Ovary (tissue), 9 donors: ENCODE measurements around the gene BHMT. TPM values are rescaled to one million over a fixed set of nuclear protein-coding genes. Genes with fewer than 3 reads are reported as not detected.

Source experiments
- DNase-seq, 5 donors: peaks; one replicate each; pipeline ENCODE4 v3.0.0-alpha.2; 2019 to 2020
- H3K27ac ChIP-seq, 2 donors: fragments of 200-600 bp; one replicate each; pipeline versions ENCODE4 v1.5.1 to v1.8.0; 2019 to 2022
- H3K27me3 ChIP-seq: fragments of 200-600 bp; one replicate; pipeline ENCODE4 v1.8.0; 2022
- H3K36me3 ChIP-seq: fragments of 200-600 bp; sonication (generic); one replicate; pipeline ENCODE4 v1.5.1; 2019
- H3K4me1 ChIP-seq: one replicate; pipeline ENCODE4 v1.8.1; 2013; ENCODE audit warnings: mild to moderate bottlenecking, moderate library complexity; ENCODE audit not compliant: insufficient read depth
- H3K4me3 ChIP-seq: fragments of 200-600 bp; sonication (generic); one replicate; pipeline ENCODE4 v1.5.1; 2017
- H3K9me3 ChIP-seq, 2 donors: fragments of 200-600 bp in 1 of 2; sonication (generic) in 1 of 2; one replicate each; pipeline versions ENCODE4 v1.5.1 to v1.8.1; 2013 to 2019; ENCODE audit warnings: mild to moderate bottlenecking in 1 of 2, moderate library complexity in 1 of 2
- EP300 ChIP-seq: sonication (generic); formaldehyde crosslinking; IDR thresholded peaks from one replicate; pipeline ENCODE4 v1.6.1; 2017; ENCODE audit warnings: antibody characterized with exemption
- POLR2A ChIP-seq: fragments of 450-650 bp; IDR thresholded peaks from one replicate; pipeline ENCODE4 v1.6.1; 2017; ENCODE audit warnings: antibody characterized with exemption, mild to moderate bottlenecking, moderate library complexity
- WGBS, 3 donors: extraction: QIAGEN DNeasy Blood & Tissue Kit in 1 of 3; methylation state at CpG; one replicate each; pipeline versions ENCODE4 v1.1.5 to v1.1.7; 2013 to 2017; 5-methylcytosine and 5-hydroxymethylcytosine counted together
- intact Hi-C, 4 donors: fragments of 100-400 bp; cut with DNase I; formaldehyde crosslinking; loops; one replicate each; pipeline versions ENCODE4 v1.11.0 to v1.15.1; 2022 to 2023
- polyA plus RNA-seq, 2 donors: library from polyadenylated mRNA; stranded (reverse); fragments of 200-250 nt in 1 of 2; fragments of 350-450 nt in 1 of 2; fragmentation: Illumina TruSeq in 1 of 2; extraction: RNeasy Lipid Tissue Mini Kit (QIAGEN cat#74804) in 1 of 2; gene quantifications; one replicate each; pipeline ENCODE4 v1.2.3, GENCODE V29; 2013 to 2014
- total RNA-seq, 7 donors: library from RNA; depleted of rRNA in 2 of 7; stranded (reverse); fragments of >200 nt in 2 of 7; fragmentation: NEBNext Ultra II Directional in 3 of 7; extraction: Animal tissue kit (Norgen Biotek cat#: 25700) in 3 of 7; gene quantifications; one replicate each; pipeline versions ENCODE4 v1.1.0 to v1.2.4, GENCODE V29; 2016 to 2023
- TF ChIP-seq, protein P1 (sequence below), 3 donors: fragments of 450-650 bp in 2 of 3; fragments of 200-600 bp in 1 of 3; IDR thresholded peaks; one replicate each; pipeline versions ENCODE4 v1.5.1 to v1.8.0; 2016 to 2022; ENCODE audit warnings: antibody characterized with exemption in 3 of 3, mild to moderate bottlenecking in 1 of 3
- donor health status: DM: no; HTN: no; CAD: no; lungs with moderate emphysema.
- donor health status: DM: no; HTN: no; CAD: no.
- donor health status: Bipolar disorder and iron deficiency.
- donor health status: DM: yes; HTN: yes; CAD: no.
- donor health status: DM: no; HTN: no; CAD: no.
- donor health status: DM: yes; HTN: yes; CAD: no.

Gene BHMT
- total and polyA plus RNA-seq, 9 donors = 0.07 to 0.92 (median 0.27) TPM; not detected in 2

- Histone ChIP-seq H3K4me1 (no peaks in the 10 kb centered on the region), H3K4me3 (no peak overlapping the region), H3K27me3 (no peaks in the 10 kb centered on the region), H3K9me3 (no peaks in the 10 kb centered on the region), H3K27ac (no peak overlapping the region), H3K36me3 (no peaks in the 10 kb centered on the region)
- intact Hi-C loops = loop anchor here in 2 of 4 donors (10.0 kb wide), 1 partner anchor 328 kb away; no protein-coding TSS in a partner anchor
- TF ChIP-seq, protein P1, sequence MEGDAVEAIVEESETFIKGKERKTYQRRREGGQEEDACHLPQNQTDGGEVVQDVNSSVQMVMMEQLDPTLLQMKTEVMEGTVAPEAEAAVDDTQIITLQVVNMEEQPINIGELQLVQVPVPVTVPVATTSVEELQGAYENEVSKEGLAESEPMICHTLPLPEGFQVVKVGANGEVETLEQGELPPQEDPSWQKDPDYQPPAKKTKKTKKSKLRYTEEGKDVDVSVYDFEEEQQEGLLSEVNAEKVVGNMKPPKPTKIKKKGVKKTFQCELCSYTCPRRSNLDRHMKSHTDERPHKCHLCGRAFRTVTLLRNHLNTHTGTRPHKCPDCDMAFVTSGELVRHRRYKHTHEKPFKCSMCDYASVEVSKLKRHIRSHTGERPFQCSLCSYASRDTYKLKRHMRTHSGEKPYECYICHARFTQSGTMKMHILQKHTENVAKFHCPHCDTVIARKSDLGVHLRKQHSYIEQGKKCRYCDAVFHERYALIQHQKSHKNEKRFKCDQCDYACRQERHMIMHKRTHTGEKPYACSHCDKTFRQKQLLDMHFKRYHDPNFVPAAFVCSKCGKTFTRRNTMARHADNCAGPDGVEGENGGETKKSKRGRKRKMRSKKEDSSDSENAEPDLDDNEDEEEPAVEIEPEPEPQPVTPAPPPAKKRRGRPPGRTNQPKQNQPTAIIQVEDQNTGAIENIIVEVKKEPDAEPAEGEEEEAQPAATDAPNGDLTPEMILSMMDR (IDR thresholded peaks at IDR 0.05) = no peak
- no peak for TF ChIP-seq POLR2A
- TF ChIP-seq EP300 = no peak
- no peak for DNase-seq
- WGBS, 3 donors = 68 to 97% (median 69%) methylated on average over 2 of the region's 2 CpGs
Observed at GRCh38 chr5:79136618-79137017, 25.0 kb downstream of the BHMT start.

DNA sequence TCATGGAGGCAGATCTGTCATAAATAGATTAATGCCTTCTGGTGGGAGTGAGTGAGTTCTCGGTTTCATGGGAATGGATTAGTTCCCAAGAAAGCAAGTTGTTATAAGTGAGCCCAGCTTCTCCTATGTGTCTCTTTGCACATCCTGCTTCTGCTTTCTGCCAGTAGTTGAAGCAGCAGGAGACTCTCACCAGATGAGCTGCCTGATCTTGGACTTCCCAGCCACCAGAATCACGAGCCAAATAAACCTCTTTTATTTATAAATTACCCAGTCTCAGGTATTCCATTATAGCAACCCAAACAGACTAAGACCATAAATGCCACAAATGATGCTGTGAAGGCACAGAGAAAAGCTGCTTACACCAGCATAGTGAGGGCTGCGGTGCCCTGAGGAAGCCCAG lies 28.9 kb downstream of the BHMT start:
- H3K27me3 ChIP-seq = no peaks in the 10 kb centered on the region
- H3K9me3 ChIP-seq = no peaks in the 10 kb centered on the region
- H3K4me3 ChIP-seq = no peak overlapping the region
- no peak overlapping the region for H3K27ac ChIP-seq
- no peak for DNase-seq
- WGBS, 3 donors = 66 to 78% (median 71%) methylated on average over 3 of the region's 3 CpGs
- intact Hi-C loops = no loop called here
- H3K4me1 ChIP-seq = no peaks in the 10 kb centered on the region
- TF ChIP-seq EP300 = no peak
- TF ChIP-seq, protein P1 (IDR thresholded peaks at IDR 0.05) = no peak
- TF ChIP-seq POLR2A = no peak
- H3K36me3 ChIP-seq = no peaks in the 10 kb centered on the region

DNA sequence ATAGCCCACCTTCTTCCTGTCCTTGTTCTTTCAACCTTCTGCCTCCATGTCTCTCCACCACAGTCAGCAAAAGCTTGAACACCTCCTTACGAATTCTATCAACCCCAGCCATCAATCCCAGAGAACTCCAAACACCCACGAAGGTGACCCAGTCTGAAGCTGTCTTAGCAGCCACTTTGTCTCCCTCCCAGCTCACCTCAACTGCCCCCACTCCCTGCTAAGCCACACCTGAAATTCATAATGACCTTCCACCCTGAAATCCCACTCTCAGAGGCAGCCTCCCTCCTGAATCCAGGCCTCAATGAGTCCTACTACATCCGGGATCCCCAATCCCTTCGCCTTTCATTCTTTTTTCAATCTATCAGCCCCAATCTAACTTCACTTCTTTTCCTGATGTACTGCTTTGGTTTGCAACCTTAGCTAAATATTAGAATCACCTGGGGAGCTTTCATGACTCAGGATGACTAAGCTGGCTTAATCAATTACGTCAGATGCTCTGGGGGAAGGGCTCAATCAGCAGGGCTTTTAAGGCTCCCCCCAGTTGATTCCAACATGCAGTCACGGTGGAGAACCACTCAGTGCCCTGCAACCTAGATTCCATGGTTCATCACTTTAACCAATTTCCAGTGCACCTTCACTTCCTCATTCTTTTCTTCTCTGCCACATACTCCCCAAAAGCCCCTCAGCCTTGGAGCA lies 32.2 kb downstream of the BHMT start:
- H3K9me3 ChIP-seq = no peaks in the 10 kb centered on the region
- TF ChIP-seq POLR2A = no peak
- DNase-seq = no peak
- H3K36me3 ChIP-seq = no peaks in the 10 kb centered on the region
- no peak overlapping the region for H3K4me3 ChIP-seq
- H3K27ac ChIP-seq = no peak overlapping the region
- intact Hi-C loops = no loop called here
- H3K27me3 ChIP-seq = no peaks in the 10 kb centered on the region
- WGBS, 3 donors = 80 to 90% (median 90%) methylated on average over 6 of the region's 6 CpGs
- H3K4me1 ChIP-seq = no peaks in the 10 kb centered on the region

- Histone ChIP-seq H3K4me3 (no peak overlapping the region), H3K27me3 (no peaks in the 10 kb centered on the region), H3K27ac (no peak overlapping the region), H3K9me3 (no peaks in the 10 kb centered on the region), H3K36me3 (no peaks in the 10 kb centered on the region), H3K4me1 (no peaks in the 10 kb centered on the region)
- no peak for DNase-seq
- intact Hi-C loops = no loop called here
- TF ChIP-seq, protein P1 (IDR thresholded peaks at IDR 0.05) = no peak
- TF ChIP-seq EP300 (no peak), POLR2A (no peak)
Observed at GRCh38 chr5:79147076-79147475, 35.5 kb downstream of the BHMT start.

- H3K36me3 ChIP-seq = no peaks in the 10 kb centered on the region
- TF ChIP-seq EP300 (no peak), POLR2A (no peak)
- H3K27me3 ChIP-seq = no peaks in the 10 kb centered on the region
- no peaks in the 10 kb centered on the region for H3K9me3 ChIP-seq
- H3K27ac ChIP-seq = no peak overlapping the region
- 50 to 61% (median 53%) methylated on average over 3 of the region's 3 CpGs for WGBS, 3 donors
- intact Hi-C loops = no loop called here
- DNase-seq = no peak
- no peak overlapping the region for H3K4me3 ChIP-seq
- H3K4me1 ChIP-seq = peaks cover 2% of the 10 kb centered on the region
Observed at GRCh38 chr5:79149433-79149832, 37.8 kb downstream of the BHMT start.
